ENCODE data around the gene IQSEC1.

GRCh38 chr3:13085081-13085845 is 12.0 kb upstream of the IQSEC1 start:
- TF ChIP-seq RAD21 (CRISPR knock-in tag; conservative IDR thresholded peaks at IDR 0.05 in 1 of 2, IDR thresholded peaks at IDR 0.05 in 1 of 2) = no peak
- TF ChIP-seq ZNF431 (CRISPR knock-in tag; IDR thresholded peaks at IDR 0.05) = no peak
- no peak; a peak in 1 of 3 replicates for TF ChIP-seq CBX3 (IDR thresholded peaks at IDR 0.05; ENCODE audit: borderline replicate concordance in 1 of 2, low read length in 2 of 2)
- no peak for TF ChIP-seq TARDBP (IDR thresholded peaks at IDR 0.05)
- TF ChIP-seq, protein P1, sequence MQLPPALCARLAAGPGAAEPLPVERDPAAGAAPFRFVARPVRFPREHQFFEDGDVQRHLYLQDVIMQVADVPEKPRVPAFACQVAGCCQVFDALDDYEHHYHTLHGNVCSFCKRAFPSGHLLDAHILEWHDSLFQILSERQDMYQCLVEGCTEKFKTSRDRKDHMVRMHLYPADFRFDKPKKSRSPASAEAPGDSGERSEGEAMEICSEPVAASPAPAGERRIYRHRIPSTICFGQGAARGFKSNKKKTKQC (CRISPR knock-in tag; IDR thresholded peaks at IDR 0.05) = no peak
- no peak for TF ChIP-seq NFIC (IDR thresholded peaks at IDR 0.05)
- TF ChIP-seq MYC (IDR thresholded peaks at IDR 0.05; ENCODE audit: low read depth, low read length) = peak; percentile 64
- no peak for TF ChIP-seq MYC (CRISPR knock-in tag; IDR thresholded peaks at IDR 0.05; ENCODE audit: borderline replicate concordance, low read depth)
- TF ChIP-seq, protein P2, sequence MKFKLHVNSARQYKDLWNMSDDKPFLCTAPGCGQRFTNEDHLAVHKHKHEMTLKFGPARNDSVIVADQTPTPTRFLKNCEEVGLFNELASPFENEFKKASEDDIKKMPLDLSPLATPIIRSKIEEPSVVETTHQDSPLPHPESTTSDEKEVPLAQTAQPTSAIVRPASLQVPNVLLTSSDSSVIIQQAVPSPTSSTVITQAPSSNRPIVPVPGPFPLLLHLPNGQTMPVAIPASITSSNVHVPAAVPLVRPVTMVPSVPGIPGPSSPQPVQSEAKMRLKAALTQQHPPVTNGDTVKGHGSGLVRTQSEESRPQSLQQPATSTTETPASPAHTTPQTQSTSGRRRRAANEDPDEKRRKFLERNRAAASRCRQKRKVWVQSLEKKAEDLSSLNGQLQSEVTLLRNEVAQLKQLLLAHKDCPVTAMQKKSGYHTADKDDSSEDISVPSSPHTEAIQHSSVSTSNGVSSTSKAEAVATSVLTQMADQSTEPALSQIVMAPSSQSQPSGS (CRISPR knock-in tag; IDR thresholded peaks at IDR 0.05) = no peak
- TF ChIP-seq ZNF311 (CRISPR knock-in tag; IDR thresholded peaks at IDR 0.05) = no peak
